Measurements from ENCODE around the gene PTDSS2.
"Not testable (repeated sequence)": the region's sequence is repeated elsewhere in the genome, so short reads cannot be mapped to it uniquely, and the experiment has no call there.

Gene PTDSS2

DNA sequence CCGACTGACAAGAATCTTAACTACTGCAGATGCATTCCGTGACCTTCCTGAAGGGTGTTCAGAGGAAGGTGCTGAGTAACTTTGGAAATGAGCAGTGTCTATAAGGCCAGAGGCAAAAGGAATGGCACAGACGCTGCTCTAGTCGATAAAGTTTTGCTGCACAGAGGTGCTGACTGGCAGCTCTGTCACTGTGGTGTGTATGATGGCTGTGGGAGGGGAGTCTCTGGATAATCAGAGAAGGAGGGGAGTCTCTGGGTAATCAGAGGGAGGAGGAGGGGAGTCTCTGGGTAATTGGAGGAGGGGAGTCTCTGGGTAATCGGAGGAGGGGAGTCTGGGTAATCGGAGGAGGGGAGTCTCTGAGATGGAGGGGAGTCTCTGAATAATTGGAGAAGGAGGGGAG, 18.4 kb downstream of the PTDSS2 start:
- DNase-seq (ENCODE audit: low read depth), result no peak

DNA sequence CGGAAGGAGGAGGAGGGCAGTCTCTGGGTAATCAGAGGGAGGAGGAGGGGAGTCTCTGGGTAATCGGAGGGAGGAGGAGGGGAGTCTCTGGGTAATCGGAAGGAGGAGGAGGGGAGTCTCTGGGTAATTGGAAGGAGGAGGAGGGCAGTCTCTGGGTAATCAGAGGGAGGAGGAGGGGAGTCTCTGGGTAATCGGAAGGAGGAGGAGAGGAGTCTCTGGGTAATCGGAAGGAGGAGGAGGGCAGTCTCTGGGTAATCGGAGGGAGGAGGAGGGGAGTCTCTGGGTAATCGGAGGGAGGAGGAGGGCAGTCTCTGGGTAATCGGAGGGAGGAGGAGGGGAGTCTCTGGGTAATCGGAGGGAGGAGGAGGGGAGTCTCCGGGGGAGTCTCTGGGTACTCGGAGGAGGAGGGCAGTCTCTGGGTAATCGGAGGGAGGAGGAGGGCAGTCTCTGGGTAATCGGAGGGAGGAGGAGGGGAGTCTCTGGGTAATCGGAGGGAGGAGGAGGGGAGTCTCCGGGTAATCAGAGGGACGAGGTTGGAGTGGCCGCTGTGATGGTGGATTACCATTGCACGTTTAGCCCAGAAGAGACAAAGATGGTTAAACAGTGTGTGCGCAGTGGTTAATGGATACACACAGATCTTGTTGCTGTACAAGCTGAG, 19.1 kb downstream of the PTDSS2 start:
- not testable (repeated sequence) for DNase-seq (ENCODE audit: low read depth)

DNA sequence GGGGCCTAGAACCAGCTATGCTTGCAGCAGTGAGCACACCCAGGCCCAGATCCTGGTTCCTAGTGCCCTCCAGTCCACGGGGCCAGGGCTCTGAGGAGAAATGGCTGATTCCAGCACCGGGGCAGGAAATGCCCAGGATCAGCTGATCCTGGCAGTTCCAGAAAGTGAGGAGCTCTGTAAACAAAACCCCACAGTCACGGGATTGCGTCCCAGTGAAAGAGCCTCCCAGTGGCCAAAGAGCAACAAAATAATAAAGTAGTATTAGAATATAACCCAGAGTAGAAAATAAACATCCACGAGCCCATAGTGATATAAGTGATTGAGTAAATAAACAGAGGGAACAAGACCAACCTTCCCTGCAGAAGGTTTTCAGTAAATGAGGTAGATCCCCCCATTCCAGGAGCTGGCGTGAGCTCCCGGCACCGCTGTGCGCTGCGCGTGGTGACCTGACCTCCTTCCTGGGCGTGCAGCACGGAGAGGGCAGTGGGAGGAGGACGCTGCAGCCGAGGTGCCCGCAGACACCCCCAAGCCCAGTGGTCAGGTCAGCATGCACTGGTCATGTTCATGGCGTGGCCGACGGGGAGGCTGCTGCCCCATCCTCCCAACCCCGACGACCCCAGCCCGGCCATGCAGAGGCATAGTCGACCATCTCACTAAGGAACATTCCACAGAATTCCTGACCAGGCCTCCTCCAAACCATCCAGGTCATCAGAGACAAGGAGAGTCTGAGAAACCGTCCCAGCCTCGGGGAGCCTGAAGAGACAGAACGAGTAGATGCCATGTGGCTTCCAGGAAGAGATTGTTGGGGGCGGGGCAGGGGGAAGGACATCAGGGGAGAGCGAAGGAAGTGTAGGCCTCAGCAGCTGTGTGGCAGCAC, 19.8 kb downstream of the PTDSS2 start:
- peak; percentile 65 for DNase-seq (ENCODE audit: low read depth)

DNA sequence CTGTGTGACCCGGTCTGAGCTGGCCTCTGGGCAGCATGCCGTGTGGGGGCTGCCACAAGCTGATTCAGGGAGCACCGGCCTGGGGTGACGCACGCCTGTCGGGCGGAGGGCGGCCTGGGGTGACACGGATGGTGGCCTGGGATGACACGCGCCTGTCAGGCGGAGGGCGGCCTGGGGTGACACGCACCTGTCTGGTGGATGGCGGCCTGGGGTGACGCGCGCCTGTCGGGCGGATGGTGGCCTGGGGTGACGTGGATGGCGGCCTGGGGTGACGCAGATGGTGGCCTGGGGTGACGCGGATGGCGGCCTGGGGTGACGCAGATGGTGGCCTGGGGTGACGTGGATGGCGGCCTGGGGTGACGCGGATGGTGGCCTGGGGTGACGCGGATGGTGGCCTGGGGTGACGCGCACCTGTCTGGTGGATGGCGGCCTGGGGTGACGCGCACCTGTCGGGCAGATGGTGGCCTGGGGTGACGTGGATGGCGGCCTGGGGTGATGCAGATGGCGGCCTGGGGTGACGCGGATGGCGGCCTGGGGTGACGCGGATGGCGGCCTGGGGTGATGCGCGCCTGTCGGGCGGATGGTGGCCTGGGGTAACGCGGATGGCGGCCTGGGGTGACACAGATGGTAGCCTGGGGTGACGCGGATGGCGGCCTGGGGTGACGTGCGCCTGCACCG, 21.5 kb downstream of the PTDSS2 start:
- no peak for DNase-seq (ENCODE audit: low read depth)

DNA sequence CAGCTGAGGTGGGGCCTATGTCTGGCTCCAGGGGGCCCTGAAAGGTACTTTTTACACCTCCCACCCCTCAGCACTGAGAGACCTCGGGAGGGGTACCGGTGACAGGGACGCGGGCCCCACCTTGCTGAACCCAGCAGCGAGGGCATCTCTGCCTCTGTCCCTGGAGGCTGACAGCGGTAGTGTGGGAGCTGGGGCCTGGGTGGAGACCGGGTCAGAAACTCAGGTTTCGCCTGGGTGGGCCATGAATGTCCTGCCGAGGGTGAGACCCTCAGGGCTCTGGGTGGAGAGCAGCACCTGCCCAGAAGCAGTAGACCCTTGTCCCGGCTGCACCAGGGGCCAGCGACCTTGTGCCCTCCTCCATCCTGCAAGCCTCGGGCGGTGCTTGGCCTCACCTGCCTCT, 22.2 kb downstream of the PTDSS2 start:
- DNase-seq (ENCODE audit: low read depth), result no peak

DNA sequence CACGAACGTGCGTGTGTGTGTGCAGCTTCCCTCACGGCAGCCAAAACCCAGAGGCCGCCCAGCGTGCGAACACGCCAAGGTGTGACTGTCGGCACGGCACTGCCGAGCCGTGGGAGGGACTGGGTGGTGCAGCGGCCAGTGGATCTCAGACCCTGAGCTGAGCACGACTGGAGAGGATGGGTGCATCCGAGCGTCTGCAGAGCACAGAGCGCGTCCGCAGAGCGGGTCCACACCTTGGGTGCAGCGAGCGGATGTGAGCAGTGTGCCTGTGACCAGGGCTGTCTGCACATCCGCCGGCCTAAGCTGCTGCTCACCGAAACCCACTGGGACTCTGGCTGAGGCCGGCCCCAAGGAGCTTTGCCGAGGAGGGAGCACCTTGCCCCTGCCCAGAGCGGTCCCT, 22.7 kb downstream of the PTDSS2 start:
- DNase-seq (ENCODE audit: low read depth), result no peak

DNA sequence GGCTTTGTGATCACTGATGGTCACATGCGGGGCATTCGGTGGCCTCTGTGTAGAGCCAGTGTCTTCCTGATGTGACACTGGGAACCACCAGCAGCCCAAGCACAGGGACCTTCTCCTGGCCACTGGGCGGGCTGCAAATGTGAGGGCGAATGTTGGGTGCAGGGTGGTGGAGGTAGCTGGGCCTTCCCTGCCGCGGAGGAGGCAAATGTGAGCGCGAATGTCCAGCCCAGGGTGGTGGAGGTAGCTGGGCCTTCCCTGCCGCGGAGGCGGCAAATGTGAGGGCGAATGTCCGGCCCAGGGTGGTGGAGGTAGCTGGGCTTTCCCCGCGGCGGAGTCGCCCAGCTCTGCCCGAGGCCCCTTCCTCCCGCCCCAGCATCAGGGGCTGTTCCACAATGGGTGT, 23.3 kb downstream of the PTDSS2 start:
- no peak for DNase-seq (ENCODE audit: low read depth)

DNA sequence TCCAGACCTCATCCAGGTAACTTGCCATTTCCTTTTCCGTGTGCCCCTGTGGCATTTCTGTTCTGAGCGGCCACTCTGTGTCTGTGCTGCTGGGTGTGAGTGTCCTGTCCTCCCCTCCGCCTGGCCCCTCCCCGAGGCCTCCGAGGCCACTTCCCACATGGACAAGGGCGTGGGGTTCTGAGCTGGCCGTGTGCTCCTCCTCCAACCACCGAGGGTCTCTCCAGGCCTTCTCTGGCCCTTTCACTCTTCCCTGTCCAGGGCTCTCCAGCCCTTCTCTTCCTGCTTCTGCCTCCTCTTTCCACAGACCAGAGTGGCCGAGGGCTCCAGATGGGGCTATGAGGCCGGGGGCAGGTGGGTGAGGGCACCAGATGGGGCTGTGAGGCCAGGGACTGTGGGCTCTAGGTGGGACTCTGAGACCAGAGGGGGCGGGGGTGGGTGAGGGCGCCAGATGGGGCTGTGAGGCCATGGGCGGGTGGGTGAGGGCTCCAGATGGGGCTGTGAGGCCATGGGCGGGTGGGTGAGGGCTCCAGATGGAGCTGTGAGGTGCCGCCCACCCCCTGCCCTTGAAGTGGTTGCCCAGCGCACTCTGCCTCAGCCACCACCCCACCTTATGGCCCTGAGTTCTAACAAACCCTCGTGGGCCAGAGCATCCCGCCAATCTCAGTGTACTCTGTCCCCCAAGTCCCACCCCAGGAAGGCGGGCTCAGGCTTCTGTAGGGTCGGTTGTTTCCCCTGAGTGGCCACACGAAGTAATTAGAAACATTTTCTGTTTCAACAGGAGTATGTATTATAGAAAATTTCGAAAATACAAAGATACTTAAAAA, 24.1 kb downstream of the PTDSS2 start:
- no peak for DNase-seq (ENCODE audit: low read depth)

DNA sequence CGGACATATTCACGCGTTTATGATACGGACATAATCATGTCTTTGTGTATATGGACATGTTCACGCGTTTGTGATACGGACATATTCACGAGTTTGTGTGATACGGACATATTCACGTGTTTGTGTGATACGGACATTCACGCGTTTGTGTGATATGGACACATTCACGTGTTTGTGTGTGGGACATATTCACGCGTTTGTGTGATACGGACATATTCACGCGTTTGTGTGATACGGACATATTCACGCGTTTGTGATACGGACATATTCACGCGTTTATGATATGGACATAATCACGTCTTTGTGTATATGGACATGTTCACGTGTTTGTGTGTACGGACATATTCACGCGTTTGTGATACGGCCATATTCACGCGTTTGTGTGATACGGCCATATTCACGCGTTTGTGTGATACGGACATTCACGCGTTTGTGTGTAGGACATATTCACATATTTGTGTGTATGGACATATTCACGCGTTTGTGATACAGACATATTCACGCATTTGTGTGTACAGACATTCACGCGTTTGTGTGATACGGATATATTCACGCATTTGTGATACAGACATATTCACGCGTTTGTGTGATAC, 24.9 kb downstream of the PTDSS2 start:
- no peak for DNase-seq (ENCODE audit: low read depth)

DNA sequence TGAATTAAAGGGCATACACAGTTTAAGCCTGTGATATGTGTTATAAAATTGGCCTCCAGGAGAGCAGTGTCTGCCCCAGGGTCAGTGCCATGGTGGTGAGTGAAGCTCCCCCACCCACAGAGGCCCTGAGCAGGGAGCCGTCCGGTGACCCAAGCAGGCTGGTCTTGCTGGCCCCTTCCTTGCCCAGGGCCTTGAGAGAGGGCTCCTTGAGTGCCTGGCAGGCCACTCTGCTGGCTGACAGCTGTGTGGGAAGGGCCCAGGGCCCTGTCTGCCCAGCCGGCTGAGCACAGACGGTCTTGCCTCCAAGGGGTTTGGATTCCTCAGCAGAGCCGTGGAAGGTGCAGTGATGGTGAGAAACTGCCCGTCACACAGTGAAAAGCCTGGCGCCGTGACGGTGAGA, 25.9 kb downstream of the PTDSS2 start:
- DNase-seq (ENCODE audit: low read depth), result no peak

DNA sequence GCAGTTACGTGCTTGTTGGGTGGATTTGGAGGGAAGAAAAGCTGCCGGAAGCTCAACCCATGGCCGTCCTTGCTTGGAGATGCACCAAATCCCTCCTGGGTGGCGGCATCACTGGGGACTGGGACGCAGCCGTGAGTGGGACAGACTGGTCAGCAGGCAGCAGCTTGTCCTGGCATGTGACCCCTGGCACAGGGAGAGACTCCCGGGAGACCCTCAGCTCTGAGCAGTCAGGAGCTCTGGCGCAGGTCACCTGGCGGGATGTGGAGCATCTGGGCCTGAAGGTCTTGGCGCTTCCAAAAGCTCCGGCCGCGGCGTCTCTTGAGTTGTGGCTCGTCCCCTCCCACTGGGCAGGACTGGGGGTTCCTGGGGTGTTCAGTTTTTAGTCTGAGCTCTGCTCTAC, 26.3 kb downstream of the PTDSS2 start:
- no peak for DNase-seq (ENCODE audit: low read depth)

DNA sequence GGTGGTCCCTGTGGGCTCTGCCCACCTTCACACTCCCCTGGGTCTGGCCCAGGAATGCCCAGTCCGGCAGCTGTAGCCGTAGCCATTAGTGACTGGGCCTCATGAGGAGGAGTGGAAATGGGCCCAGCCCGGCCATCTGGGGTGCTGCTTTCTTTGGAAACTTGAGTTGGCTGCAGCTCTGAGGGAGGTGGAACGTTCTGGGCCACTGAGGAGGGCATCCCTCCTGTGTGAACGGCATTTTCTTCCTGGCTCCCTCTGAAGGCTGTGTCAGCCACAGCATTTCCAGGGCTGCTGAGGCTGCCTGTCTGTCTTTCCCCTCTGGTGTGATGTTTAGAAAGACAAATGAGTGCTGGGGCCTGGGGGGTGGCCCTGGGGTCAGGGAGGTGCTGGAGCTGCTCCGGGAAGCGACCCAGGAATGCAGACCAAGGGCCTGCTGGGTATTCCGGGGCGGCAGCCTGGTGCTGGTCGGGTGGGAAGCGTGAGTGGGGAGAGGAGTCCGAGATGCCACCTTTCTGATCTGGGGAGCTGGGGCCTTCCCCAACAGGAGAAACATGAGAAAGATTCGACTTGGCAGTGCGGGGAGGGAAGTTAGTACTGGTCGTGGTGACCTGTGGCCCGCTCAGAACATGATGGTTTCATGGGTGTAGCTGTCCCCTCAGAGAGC, 27.1 kb downstream of the PTDSS2 start:
- no peak for DNase-seq (ENCODE audit: low read depth)

DNA sequence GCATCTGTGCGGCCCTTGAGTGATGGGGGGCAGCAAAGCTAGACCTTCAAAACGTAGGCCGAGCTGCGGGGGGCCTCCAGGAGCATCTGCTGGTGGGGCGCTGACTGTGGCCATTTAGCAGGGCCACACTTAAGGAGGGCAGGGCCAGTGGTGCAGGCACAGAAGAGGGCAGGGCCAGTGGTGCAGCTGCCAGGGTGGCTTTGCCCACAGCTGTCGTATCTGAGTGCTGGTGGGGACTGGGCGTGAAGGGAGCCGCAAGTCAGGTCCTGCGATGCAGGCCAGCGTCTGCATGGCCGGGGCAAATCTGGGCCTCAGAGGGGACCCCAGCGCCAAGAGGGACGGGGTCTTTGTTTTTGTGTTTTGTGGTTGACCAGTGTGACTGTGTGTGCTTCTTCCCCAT, 29.2 kb downstream of the PTDSS2 start:
- no peak for DNase-seq (ENCODE audit: low read depth)

DNA sequence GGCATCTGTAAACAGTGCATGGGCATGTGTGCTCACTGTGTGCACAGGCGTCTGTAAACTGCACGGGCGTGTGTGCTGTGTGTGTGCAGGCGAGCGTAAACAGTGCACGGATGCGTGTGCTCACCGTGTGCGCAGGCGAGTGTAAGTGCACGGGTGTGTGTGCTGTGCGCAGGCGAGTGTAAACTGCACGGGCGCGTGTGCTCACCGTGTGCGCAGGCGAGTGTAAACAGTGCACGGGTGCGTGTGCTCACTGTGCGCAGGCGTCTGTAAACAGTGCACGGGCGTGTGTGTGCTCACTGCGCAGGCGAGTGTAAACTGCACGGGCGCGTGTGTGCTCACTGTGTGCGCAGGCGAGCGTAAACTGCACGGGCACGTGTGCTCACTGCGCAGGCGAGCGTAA, 34.5 kb downstream of the PTDSS2 start:
- DNase-seq (ENCODE audit: low read depth), result no peak

DNA sequence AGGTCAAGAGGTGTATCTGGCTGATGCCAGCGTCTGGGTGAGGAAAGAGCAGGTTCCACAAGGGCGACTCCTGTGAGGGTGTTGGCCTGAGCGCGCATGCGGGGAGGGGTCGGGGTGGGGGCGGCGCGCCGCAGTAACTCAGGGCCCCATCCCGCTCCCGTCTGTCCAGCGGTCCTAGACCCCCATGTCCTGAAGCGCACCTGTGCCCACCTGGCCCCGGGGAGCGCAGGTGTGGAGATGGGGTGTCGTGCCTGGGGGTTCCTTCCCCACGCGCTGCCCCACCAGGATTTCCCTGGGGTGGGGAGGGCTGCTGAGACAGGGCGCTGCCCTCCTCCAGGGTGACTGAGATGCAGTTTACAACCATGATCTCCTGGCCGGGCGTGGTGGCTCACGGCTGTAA, 36.1 kb downstream of the PTDSS2 start:
- no peak for DNase-seq (ENCODE audit: low read depth)

DNA sequence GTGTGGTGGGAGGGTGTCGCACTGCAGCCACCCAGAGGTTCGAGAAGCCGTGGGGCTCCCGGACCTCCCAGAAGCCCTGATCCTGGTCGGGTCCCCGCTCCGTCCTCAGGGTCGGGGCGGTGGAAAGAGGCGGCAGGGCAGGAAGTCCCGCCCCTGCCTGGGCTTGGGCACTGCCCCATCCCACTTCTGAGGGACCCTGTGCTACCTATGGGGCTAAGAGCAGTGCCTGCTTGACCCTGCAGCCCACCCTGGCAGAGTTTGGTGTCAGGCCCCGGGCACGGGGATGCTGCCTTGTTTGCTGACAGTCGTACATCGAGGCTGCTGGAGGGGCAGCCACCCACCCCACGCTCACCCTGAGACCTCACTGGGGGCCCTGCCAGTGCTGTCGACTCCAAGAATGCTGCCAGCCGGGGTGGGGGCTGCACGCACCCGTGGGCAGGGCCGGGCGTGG, 37.5 kb downstream of the PTDSS2 start:
- DNase-seq (ENCODE audit: low read depth), result no peak

DNA sequence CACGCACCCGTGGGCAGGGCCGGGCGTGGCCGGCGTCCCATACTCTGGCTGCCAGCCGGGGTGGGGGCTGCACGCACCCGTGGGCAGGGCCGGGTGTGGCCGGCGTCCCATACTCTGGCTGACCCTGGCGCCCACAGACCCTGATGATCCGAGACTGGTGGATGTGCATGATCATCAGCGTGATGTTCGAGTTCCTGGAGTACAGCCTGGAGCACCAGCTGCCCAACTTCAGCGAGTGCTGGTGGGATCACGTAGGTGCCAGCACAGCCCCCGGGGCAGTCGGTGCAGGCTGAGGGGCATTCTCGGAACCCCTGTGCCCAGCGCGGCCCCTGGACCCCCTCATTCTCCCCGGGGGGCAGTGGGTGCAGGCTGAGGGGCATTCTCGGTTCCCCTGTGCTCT, 38.0 kb downstream of the PTDSS2 start:
- DNase-seq (ENCODE audit: low read depth), result no peak

DNA sequence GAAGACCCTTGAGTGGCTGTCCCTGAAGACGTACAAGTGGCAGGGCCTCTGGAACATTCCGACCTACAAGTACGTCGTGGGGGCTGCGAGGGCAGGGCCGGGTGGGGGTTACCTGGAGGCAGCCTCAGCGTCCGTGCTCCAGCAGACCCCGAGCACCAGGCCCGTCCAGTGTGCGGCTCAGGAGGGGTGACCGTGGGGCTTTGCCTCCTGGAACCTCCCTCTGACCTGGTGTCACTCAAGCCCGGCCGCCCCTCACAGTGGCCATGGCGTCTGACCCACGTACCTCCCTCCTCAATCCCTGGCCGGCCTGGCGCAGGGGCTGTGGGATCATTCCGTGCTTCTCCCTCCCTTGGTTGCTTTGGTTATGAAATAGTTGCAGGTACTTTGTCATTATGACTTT, 38.5 kb downstream of the PTDSS2 start:
- no peak for DNase-seq (ENCODE audit: low read depth)

DNA sequence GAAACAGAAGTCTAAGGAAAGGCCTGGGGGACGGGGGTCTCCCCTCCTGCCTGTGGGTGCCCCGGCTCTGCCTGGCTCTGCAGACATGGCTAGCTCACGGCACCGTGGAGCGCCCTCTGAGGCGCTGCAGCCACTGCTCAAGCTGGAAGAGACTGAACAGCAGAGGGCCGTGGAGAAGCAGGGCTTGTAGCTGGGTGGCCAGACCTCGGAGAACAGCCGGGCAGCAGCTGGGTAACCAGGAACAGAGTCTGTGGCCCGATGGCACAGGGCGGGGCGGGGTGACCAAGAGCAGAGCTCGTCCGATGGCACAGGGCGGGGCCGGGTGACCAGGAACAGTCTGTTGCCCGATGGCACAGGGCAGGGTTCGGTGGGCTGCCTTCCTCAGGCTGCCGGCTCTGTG, 38.9 kb downstream of the PTDSS2 start:
- no peak for DNase-seq (ENCODE audit: low read depth)

DNA sequence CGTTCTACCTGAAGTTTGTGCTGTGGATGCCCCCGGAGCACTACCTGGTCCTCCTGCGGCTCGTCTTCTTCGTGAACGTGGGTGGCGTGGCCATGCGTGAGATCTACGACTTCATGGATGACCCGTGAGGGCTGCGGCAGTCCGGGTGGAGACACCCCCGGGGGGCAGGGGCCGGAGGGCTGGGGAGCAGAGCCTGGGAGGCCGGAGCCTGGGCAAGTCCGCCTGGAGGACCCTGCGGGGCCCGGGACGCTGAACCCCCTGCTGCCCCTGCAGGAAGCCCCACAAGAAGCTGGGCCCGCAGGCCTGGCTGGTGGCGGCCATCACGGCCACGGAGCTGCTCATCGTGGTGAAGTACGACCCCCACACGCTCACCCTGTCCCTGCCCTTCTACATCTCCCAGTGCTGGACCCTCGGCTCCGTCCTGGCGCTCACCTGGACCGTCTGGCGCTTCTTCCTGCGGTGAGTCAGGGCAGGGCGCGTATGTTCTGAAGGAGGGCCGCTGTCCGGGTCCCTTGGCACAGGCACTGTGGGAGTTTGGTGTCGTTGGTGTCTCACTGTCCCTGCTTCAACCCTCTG, 39.6 kb downstream of the PTDSS2 start:
- DNase-seq (ENCODE audit: low read depth), result no peak

Measured in GM04504 (cell line).